H1 (cell line): ENCODE measurements around the gene SSTR3. TPM values are rescaled to one million over a fixed set of nuclear protein-coding genes. Genes with fewer than 3 reads are reported as not detected.

Experiments used
- CHD2 ChIP-seq: IDR thresholded peaks from 2 replicates; pipeline ENCODE4 v1.6.1; 2012; ENCODE audit warnings: low read length, improper control_type of control experiment
- PHF8 ChIP-seq: fragments of 200-600 bp; sonication (generic); conservative IDR thresholded peaks from 2 replicates; pipeline ENCODE4 v1.7.1; 2012; ENCODE audit warnings: low read depth, mild to moderate bottlenecking, inconsistent platforms, low read length, moderate library complexity
- SIX5 ChIP-seq: IDR thresholded peaks from 2 replicates; pipeline ENCODE4 v1.6.1; 2011; ENCODE audit warnings: mild to moderate bottlenecking, low read depth, low read length
- YY1 ChIP-seq: IDR thresholded peaks from 2 replicates; pipeline ENCODE4 v1.6.1; 2011; ENCODE audit warnings: low read depth, mild to moderate bottlenecking, low read length
- polyA plus RNA-seq, 7 experiments: library from polyadenylated mRNA; depleted of rRNA in 3 of 7; stranded (reverse) in 5 of 7; unstranded in 2 of 7; fragments of >200 nt in 5 of 7; fragments of 200-250 nt in 2 of 7; gene quantifications; 1 replicate in 5 of 7; 2 replicates in 1 of 7; 4 replicates in 1 of 7; pipeline versions ENCODE4 v1.2.1 to v1.2.3, GENCODE V29; 2011 to 2013; ENCODE audit warnings: missing spikeins in 2 of 7, mixed read lengths in 2 of 7
- total RNA-seq: library from RNA; stranded (reverse); fragmentation: NEBNext Ultra II Directional; extraction: Animal tissue kit (Norgen Biotek cat#: 25700); gene quantifications from 2 replicates; pipeline ENCODE4 v1.2.1, GENCODE V29; 2021

Gene SSTR3
- total and polyA plus RNA-seq, 2 of the 8 experiments (the other 6 are each of a cell fraction or from before 2014, with no cell fraction given), result 0.22 to 0.77 TPM

DNA sequence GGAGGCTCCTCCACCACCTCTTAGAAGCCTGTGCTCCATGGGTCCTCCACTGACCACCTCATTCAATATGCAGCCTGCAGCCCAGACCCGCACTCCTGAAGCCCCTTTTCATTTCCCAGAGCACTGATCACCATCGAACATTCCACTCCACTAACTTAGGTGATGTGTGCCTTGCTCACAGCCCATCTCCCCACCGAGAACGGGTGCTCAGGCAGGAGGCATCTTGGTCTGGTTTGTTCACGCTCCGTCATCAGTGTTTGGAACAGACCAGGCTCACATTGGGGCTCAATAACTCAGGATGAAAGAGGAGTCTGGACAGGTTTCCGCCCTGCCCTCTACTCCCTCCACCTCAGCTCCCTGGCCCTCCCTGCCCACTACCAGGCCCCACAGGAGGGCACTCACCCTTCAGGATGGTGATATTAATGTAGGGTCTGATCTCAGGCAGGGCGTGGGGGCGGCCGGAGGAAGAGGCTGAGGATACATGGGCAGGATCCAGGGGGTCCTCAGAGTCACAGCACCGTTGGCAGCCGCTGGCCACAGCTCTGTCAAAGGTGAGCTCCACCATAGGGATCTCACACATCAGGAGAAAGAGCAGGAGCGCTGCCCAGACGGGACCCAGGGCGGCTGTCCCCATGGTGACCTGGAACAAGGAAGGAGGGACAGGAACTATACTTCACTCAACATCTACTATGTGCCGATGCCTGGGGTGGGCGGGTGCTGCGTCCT is 27.3 kb downstream of the SSTR3 start (continued):
- TF ChIP-seq YY1 (no peak), SIX5 (no peak), CHD2 (no peak), PHF8 (no peak)
